ENCODE measurements around the gene ERBB4.

ERBB4 gene

DNA sequence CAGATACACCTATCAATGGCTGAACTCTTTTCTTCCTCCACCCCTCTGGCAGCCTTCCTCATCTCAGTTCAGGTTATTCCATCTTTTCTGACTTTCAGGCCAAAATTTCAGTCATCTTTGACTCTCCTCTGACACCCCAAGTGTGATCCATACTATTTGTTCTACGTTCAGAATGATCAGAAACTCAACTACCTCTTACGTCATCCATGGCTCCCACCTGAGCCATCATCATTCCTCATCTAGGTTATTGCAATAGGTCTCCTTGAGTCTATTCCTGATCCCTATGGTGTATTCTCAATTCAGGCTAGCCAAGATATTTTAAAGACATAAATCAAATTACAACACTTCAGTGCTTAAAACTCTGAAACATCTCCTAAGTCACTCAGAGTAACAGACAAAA, 589.7 kb downstream of the ERBB4 start:
- in situ Hi-C loops (cut with MboI; ENCODE audit: low sequenced_read_pairs): no loop called here

DNA sequence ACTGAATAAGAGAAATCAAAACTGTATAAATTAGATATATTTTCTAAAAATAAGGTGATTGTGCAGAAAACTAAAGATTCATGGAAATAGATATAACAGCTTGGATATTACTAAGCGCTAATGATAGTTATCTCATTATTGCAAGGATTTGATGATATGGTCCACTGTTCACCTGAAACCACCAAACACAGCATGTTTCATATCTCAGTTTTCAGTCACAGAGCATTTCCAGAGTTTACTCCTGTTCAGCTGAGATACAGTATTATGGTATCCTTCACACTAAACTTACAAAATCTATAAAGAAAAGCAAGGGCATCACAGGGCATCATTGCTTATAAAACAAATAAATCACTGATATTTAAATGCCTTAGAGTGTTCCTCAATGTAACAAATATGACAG, 591.6 kb downstream of the ERBB4 start:
- in situ Hi-C loops (cut with MboI; ENCODE audit: low sequenced_read_pairs): no loop called here

GRCh38 chr2:211944572-211944971, 594.0 kb downstream of the ERBB4 start:
- in situ Hi-C loops (cut with MboI; ENCODE audit: low sequenced_read_pairs): no loop called here

GRCh38 chr2:211942153-211942552, 596.4 kb downstream of the ERBB4 start:
- in situ Hi-C loops (cut with MboI; ENCODE audit: low sequenced_read_pairs): no loop called here

DNA sequence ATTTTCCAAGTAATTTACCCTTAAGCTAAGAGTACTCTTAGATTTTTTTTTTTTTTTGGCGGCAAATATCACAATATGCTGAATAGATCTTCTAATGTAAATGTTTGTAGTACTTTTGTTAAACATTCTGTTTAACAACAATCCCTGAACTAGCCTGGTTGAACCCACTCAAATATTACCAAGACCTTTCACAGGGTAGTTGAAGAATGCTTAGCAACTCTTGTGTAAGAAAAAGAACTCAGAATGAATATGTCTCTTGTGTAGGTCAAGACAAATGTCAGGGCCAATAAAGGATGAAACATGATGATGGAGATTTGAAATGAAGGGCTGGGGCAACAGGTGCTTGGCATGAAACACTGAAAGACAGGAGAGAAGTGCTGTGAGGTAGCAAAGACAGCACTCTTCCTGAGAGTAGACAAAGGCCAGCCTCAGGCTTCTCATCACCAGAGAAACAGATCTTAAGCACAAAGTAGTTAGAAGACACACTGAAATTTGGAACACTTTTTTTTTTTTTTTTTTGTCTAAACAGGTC, 597.3 kb downstream of the ERBB4 start:
- in situ Hi-C loops (cut with MboI; ENCODE audit: low sequenced_read_pairs): no loop called here

GRCh38 chr2:211939177-211939576, 599.4 kb downstream of the ERBB4 start:
- in situ Hi-C loops (cut with MboI; ENCODE audit: low sequenced_read_pairs): no loop called here

GRCh38 chr2:211934811-211935210, 603.8 kb downstream of the ERBB4 start:
- in situ Hi-C loops (cut with MboI; ENCODE audit: low sequenced_read_pairs): no loop called here

- in situ Hi-C loops (cut with MboI; ENCODE audit: low sequenced_read_pairs): no loop called here
Measured at GRCh38 chr2:211931314-211931713, 607.3 kb downstream of the ERBB4 start.

GRCh38 chr2:211930331-211930730, 608.3 kb downstream of the ERBB4 start:
- in situ Hi-C loops (cut with MboI; ENCODE audit: low sequenced_read_pairs): no loop called here

DNA sequence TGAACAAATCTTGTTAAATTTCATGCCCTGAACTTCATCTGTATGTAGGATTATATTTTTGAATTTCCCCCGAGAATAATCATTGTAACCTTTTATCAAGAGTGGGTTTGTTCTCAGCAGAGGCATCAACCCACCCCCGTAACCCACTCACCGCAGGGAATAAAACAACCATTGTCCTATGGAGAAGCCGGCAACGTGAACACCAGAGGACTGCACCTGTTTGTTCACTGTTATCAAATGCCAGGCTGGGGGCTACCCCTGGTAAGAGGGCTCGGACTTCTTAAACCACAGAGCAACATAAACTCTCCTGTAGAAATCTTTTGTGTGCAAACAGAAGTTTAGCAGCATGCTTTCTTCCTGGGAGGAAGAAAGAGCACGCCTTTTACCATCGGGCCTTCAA, 610.4 kb downstream of the ERBB4 start:
- in situ Hi-C loops (cut with MboI; ENCODE audit: low sequenced_read_pairs): no loop called here

DNA sequence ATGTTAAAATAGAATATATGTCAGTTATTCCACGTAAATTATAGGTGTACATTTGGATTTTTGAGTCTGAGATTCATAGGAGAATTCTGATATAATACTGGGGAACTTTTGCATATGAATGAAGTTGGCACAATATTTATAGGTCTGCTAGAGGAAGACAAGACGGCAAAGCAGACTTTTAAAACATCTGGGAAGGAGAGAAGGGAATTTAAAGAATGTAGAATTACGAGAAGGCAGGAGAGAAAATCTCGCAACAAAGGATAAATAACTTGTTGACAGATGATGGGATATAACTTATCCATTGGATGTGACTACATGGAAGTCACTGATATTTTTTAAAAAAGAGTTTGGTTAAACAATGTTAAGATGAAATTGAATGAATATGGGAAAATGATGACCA, 615.6 kb downstream of the ERBB4 start:
- in situ Hi-C loops (cut with MboI; ENCODE audit: low sequenced_read_pairs): no loop called here

GRCh38 chr2:211903961-211904360, 634.6 kb downstream of the ERBB4 start:
- in situ Hi-C loops (cut with MboI; ENCODE audit: low sequenced_read_pairs): no loop called here

DNA sequence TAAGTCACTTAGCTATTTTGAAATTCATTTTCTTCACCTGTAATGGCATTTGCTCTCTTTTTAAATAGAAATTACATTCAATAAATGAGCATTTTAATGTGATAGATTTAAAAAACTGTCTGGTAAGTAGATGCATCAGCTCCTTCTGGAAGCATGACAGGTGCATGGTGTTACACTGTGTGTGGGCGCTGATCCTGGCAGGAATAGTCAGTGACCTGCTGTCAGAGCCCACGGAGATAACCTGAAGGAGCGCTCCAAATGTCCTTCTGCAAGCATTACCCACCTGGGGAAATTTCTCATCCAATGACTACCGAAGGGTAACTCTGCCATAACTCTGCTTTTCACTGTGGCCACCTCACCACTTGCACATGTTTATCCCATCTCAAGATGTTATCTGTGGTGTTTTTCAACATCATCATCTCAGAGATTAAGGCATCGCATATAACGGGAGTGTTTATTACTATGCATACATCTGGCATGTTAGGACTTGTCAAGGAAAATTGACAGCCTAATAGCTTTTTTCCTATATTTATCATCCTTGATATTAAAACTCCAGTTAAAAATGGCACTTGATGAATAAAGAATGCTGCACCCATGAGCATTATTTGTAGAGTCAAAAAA, 637.3 kb downstream of the ERBB4 start:
- in situ Hi-C loops (cut with MboI; ENCODE audit: low sequenced_read_pairs): no loop called here

DNA sequence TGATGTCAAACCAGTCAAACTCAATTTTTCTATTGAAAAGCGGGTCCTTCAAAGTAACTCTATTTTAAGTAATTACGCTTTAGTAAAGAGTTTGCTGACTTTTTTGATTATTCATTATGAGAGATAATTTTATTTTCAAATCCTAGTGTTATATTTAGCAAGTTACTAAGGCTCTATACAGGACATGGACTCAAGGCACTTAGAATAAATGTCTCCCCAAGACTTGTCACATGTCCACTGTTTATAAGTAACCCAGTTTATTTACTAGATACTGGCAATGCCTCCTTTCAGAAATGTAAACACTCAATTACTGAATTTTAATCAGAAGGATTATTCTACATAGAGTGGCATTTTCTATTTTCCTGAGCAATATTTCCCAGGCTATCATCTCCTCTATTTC, 638.1 kb downstream of the ERBB4 start:
- in situ Hi-C loops (cut with MboI; ENCODE audit: low sequenced_read_pairs): no loop called here

- in situ Hi-C loops (cut with MboI; ENCODE audit: low sequenced_read_pairs): no loop called here
Measured at GRCh38 chr2:211900000-211900399, 638.6 kb downstream of the ERBB4 start.

DNA sequence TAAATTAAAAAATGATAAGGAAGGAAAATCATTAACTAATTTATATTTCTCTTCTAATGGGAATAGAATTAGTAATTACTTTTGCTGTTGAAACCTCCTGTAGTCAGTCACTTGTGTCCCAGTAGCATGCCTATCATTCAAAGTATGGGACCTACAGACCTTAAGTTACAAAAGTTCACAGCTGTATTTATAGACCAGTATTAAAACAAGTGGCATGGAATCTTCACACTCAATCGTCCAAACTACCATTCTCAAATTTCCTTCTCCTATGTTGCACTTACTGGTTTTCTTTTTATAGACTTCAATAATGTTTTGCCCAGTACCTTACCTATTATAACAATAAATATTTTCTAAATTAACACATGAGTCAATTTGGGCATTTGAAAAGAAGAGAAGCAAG, 639.9 kb downstream of the ERBB4 start:
- in situ Hi-C loops (cut with MboI; ENCODE audit: low sequenced_read_pairs): no loop called here

DNA sequence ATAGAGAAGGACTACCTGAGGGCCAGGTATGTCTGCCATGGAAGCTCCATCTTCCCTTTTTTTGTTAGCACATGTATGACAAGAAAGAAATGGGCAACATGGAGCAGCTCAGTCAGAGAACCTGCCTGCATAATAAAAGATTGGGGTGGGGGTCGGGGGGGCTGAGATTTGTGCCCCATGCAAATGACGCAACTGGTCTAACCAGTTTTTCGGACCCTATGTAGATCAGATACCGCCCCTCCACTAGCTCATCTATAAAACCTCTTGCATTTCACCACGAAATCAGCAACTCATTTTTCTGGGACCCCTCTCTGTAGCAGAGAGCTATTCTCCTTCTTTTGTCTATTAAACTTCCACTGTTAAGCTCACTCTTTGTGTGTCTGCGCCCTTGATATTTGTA, 657.2 kb downstream of the ERBB4 start:
- in situ Hi-C loops (cut with MboI; ENCODE audit: low sequenced_read_pairs): no loop called here

DNA sequence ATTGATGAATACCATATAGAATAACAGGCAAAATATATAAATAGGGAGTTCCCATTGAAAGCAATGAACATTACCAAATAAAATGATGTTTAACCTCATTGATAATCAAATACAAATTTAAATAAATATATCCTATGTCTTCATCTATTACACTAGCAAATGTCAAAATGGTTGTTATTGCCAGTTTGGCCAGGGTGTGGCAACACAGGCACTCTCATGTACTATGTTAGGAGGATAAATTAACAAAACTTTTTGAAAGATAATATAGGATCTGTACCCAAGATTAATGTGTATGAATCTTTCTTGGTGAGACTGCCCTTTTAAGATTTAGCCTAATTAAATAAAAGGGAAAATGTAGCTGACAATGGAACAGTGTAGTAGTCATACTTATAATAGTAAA, 659.3 kb downstream of the ERBB4 start:
- in situ Hi-C loops (cut with MboI; ENCODE audit: low sequenced_read_pairs): no loop called here

DNA sequence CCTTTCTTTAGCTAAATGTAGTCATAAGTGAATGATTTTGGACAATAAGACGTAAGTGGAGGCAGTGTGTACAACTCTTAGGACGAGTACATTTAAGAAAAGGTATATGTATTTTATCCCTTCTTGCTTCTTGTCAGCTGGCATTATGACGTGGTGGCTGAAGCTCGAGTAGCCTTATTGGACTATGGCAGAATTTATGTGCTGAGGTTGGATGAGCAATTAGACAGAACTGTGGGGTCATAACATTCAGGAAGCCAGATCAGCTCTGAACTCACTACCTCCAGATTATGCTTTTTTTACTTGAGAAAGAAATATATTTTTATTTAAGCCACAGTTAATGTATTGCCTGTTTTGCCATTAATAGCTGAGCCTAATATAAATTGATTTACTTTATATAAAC, 661.5 kb downstream of the ERBB4 start:
- in situ Hi-C loops (cut with MboI; ENCODE audit: low sequenced_read_pairs): no loop called here

- in situ Hi-C loops (cut with MboI; ENCODE audit: low sequenced_read_pairs): no loop called here
Measured at GRCh38 chr2:211875488-211875887, 663.1 kb downstream of the ERBB4 start.

DNA sequence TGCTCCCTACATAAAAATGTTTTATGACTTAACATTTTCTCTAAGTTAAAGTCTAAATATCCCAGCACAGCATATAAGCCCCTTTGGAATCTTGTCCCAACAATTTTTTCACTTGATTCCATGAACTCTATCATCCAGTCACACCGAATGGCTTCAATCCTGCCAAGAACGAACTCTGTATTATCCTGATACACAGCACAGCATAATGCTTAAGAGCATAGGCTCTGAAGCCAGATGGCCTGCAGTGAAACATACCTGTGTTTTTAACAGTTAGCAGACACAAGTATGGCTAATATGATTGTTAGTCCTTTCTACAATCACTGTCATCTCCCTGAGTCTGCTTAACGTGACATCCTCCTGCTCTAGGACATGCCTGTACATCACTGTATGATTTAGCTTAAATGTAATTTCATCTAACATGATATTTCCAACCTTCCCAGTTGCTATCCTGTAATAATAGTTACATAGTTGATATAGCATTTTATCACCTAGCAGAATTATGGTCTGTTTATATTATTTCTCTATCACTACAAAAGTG, 669.5 kb downstream of the ERBB4 start:
- in situ Hi-C loops (cut with MboI; ENCODE audit: low sequenced_read_pairs): no loop called here

- in situ Hi-C loops (cut with MboI; ENCODE audit: low sequenced_read_pairs): no loop called here
Measured at GRCh38 chr2:211867845-211868451, 670.7 kb downstream of the ERBB4 start.

- in situ Hi-C loops (cut with MboI; ENCODE audit: low sequenced_read_pairs): no loop called here
Measured at GRCh38 chr2:211864328-211864727, 674.3 kb downstream of the ERBB4 start.

Measured in HL-60/S4 treated with phorbol 12-myristate 13-acetate at 8.2 ng/mL for 4 days and 3 days (cell line).